MM.1S (cell line): ENCODE results near the gene CTSE.

Experiments
- DNase-seq: peaks from one replicate; pipeline ENCODE4 v3.0.0-alpha.2; 2015
- H2AFZ ChIP-seq: fragments of 300-600 bp; sonication (generic); 2 replicates; pipeline ENCODE4 v1.6.0; 2016; ENCODE audit warnings: antibody characterized with exemption, low read length
- H3F3A ChIP-seq: fragments of 300-600 bp; sonication (generic); 2 replicates; pipeline ENCODE4 v1.6.1; 2016; ENCODE audit warnings: mild to moderate bottlenecking, antibody characterized with exemption, low read length, moderate library complexity, mixed read lengths; ENCODE audit not compliant: insufficient read depth
- H3K27ac ChIP-seq: fragments of 300-600 bp; sonication (generic); 2 replicates; pipeline ENCODE4 v1.5.1; 2016; ENCODE audit warnings: mild to moderate bottlenecking, low read length
- H3K27me3 ChIP-seq: fragments of 300-600 bp; sonication (generic); replicated peaks from 2 replicates; pipeline ENCODE4 v1.6.0; 2016; ENCODE audit warnings: low read length; ENCODE audit not compliant: insufficient read depth
- H3K36me3 ChIP-seq: fragments of 300-600 bp; sonication (generic); replicated peaks from 2 replicates; pipeline ENCODE4 v1.6.1; 2016; ENCODE audit warnings: mild to moderate bottlenecking, low read length, mixed read lengths; ENCODE audit not compliant: insufficient read depth
- H3K4me1 ChIP-seq: fragments of 300-600 bp; sonication (generic); 2 replicates; pipeline ENCODE4 v1.6.1; 2016; ENCODE audit warnings: low read length, mixed read lengths
- H3K4me2 ChIP-seq: fragments of 300-600 bp; sonication (generic); 2 replicates; pipeline ENCODE4 v1.6.0; 2016; ENCODE audit warnings: low read depth, low read length
- H3K4me3 ChIP-seq: fragments of 300-600 bp; sonication (generic); 2 replicates; pipeline ENCODE4 v1.5.1; 2016; ENCODE audit warnings: low read length, mixed read lengths
- H3K79me2 ChIP-seq: fragments of 300-600 bp; sonication (generic); 2 replicates; pipeline ENCODE4 v1.6.1; 2016; ENCODE audit warnings: mixed run types, low read length, mixed read lengths
- H3K9ac ChIP-seq: fragments of 300-600 bp; sonication (generic); 2 replicates; pipeline ENCODE4 v1.6.1; 2016; ENCODE audit warnings: low read length, mixed read lengths
- H3K9me2 ChIP-seq: fragments of 300-600 bp; sonication (generic); replicated peaks from 2 replicates; pipeline ENCODE4 v1.6.1; 2016; ENCODE audit warnings: mild to moderate bottlenecking, low read length, mixed read lengths; ENCODE audit not compliant: insufficient read depth
- H3K9me3 ChIP-seq: fragments of 300-600 bp; sonication (generic); replicated peaks from 2 replicates; pipeline ENCODE4 v1.6.1; 2016; ENCODE audit warnings: mild to moderate bottlenecking, low read length, mixed read lengths; ENCODE audit not compliant: insufficient read depth
- H4K20me1 ChIP-seq: fragments of 300-600 bp; sonication (generic); 2 replicates; pipeline ENCODE4 v1.6.1; 2016; ENCODE audit warnings: mild to moderate bottlenecking, low read length, moderate library complexity, mixed read lengths; ENCODE audit not compliant: insufficient read depth
- EZH2 ChIP-seq: fragments of 300-600 bp; sonication (generic); optimal IDR thresholded peaks from 2 replicates; pipeline ENCODE3; 2017; ENCODE audit warnings: low read depth, mild to moderate bottlenecking, antibody characterized with exemption, low read length, mixed read lengths
- EZH2phosphoT487 ChIP-seq: fragments of 300-600 bp; sonication (generic); IDR thresholded peaks from 2 replicates; pipeline ENCODE4 v1.6.1; 2018; ENCODE audit warnings: antibody characterized with exemption, low read length
- TF ChIP-seq, protein P1 (sequence below): fragments of 300-600 bp; sonication (generic); IDR thresholded peaks from 2 replicates; pipeline ENCODE4 v1.5.1; 2016; ENCODE audit warnings: antibody characterized with exemption, low read length, mixed read lengths

CTSE gene

GRCh38 chr1:206021626-206022365 is 1.9 kb downstream of the CTSE start:
- no peak overlapping the region for H3K27ac ChIP-seq
- DNase-seq, result no peak
- no peak overlapping the region for H3K4me2 ChIP-seq
- H3K36me3 ChIP-seq, result no peaks in the 10 kb centered on the region
- no peaks in the 10 kb centered on the region for H3K9me2 ChIP-seq
- H3K9ac ChIP-seq, result no peak overlapping the region
- H3K79me2 ChIP-seq, result no peaks in the 10 kb centered on the region
- TF ChIP-seq EZH2phosphoT487 (no peak), EZH2 (no peak)
- TF ChIP-seq, protein P1, sequence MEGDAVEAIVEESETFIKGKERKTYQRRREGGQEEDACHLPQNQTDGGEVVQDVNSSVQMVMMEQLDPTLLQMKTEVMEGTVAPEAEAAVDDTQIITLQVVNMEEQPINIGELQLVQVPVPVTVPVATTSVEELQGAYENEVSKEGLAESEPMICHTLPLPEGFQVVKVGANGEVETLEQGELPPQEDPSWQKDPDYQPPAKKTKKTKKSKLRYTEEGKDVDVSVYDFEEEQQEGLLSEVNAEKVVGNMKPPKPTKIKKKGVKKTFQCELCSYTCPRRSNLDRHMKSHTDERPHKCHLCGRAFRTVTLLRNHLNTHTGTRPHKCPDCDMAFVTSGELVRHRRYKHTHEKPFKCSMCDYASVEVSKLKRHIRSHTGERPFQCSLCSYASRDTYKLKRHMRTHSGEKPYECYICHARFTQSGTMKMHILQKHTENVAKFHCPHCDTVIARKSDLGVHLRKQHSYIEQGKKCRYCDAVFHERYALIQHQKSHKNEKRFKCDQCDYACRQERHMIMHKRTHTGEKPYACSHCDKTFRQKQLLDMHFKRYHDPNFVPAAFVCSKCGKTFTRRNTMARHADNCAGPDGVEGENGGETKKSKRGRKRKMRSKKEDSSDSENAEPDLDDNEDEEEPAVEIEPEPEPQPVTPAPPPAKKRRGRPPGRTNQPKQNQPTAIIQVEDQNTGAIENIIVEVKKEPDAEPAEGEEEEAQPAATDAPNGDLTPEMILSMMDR, result no peak
- H3K4me3 ChIP-seq, result no peak overlapping the region
- H4K20me1 ChIP-seq, result no peaks in the 10 kb centered on the region
- no peaks in the 10 kb centered on the region for H3K9me3 ChIP-seq
- no peaks in the 10 kb centered on the region for H3K27me3 ChIP-seq
- H2AFZ ChIP-seq, result no peak overlapping the region
- H3F3A ChIP-seq, result no peaks in the 10 kb centered on the region
- H3K4me1 ChIP-seq, result no peaks in the 10 kb centered on the region

GRCh38 chr1:206021008-206021625 is 2.6 kb downstream of the CTSE start:
- Histone ChIP-seq H3K79me2 (no peaks in the 10 kb centered on the region), H3F3A (no peaks in the 10 kb centered on the region), H3K36me3 (no peaks in the 10 kb centered on the region), H4K20me1 (no peaks in the 10 kb centered on the region), H3K4me3 (no peak overlapping the region), H2AFZ (no peak overlapping the region), H3K4me2 (no peak overlapping the region), H3K27me3 (no peaks in the 10 kb centered on the region), H3K9ac (no peak overlapping the region), H3K9me2 (no peaks in the 10 kb centered on the region), H3K4me1 (no peaks in the 10 kb centered on the region), H3K27ac (no peak overlapping the region), H3K9me3 (no peaks in the 10 kb centered on the region)
- DNase-seq, result no peak
- TF ChIP-seq EZH2 (no peak), EZH2phosphoT487 (no peak)
- TF ChIP-seq, protein P1, result no peak

DNA sequence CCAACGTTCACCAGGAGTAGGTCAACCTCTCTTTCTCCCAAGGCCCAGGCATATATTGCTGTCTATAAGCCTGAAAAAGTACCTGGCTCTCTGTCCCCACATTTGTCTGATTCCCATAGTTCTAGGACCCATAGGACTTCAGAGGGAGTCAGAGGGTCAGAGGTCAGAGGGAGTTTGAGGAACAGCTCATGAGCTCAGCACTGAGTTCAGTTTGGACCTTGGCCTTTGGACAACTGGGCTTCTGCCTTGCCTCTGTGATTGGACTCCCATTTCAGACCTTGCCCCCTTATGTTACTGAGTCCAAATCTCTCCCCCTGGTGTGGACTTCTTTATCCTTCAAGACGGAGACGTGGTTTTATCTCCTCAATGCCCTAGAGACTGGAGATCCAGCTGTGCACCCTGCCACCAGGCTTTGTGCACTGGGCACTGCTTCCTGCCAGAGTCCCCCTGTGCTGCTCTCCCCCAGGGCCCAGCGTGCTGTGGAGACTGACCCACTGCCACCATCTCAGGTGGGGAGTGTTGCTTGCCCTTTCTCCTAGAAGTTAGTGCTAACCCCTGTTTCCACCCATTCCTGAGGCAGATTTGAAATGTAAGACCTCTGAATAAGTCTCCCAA is 3.2 kb downstream of the CTSE start:
- Histone ChIP-seq H3K4me2 (no peak overlapping the region), H3F3A (no peaks in the 10 kb centered on the region)
- DNase-seq, result no peak

More for the DNA sequence above, 3.2 kb downstream of the CTSE start:
- Histone ChIP-seq H3K36me3 (no peaks in the 10 kb centered on the region), H4K20me1 (no peaks in the 10 kb centered on the region), H2AFZ (no peak overlapping the region), H3K4me3 (no peak overlapping the region), H3K9ac (no peak overlapping the region), H3K9me2 (no peaks in the 10 kb centered on the region), H3K4me1 (no peaks in the 10 kb centered on the region), H3K27me3 (no peaks in the 10 kb centered on the region), H3K9me3 (no peaks in the 10 kb centered on the region), H3K27ac (no peak overlapping the region), H3K79me2 (no peaks in the 10 kb centered on the region)
- no peak for TF ChIP-seq EZH2phosphoT487
- TF ChIP-seq, protein P1, result no peak
- no peak for TF ChIP-seq EZH2
